ENCODE data around the gene PHF8. TPM values are rescaled to one million over a fixed set of nuclear protein-coding genes. Genes with fewer than 3 reads are reported as not detected.

The PHF8 gene
- total RNA-seq, 1 experiment from 2014 or later = 29.6 TPM

GRCh38 chrX:54030329-54030728 is 13.9 kb downstream of the PHF8 start:
- CTCF ChIA-PET = no interaction called here
- no peak for DNase-seq (ENCODE audit: low spot score)
- POLR2A ChIA-PET = interaction anchor here (0.8 kb wide), 1 partner anchor 14 kb away, joined by 3 read pairs; the partner anchor contains the start of gene PHF8
- H3K4me1 Mint-ChIP-seq = peaks cover 6% of the 10 kb centered on the region
- H3K27ac Mint-ChIP-seq = no peak overlapping the region; the same call in 1 of the 2 replicates
- TF ChIP-seq CREB1 (CRISPR knock-in tag; IDR thresholded peaks at IDR 0.05) (no peak), SP1 (CRISPR knock-in tag; conservative IDR thresholded peaks at IDR 0.05) (no peak), ATF1 (CRISPR knock-in tag; IDR thresholded peaks at IDR 0.05) (no peak), SMAD3 (CRISPR knock-in tag; IDR thresholded peaks at IDR 0.05; ENCODE audit: borderline replicate concordance) (no peak), FOXK1 (CRISPR knock-in tag; IDR thresholded peaks at IDR 0.05) (no peak), RELA (CRISPR knock-in tag; IDR thresholded peaks at IDR 0.05; ENCODE audit: borderline replicate concordance) (no peak), ELF4 (CRISPR knock-in tag; IDR thresholded peaks at IDR 0.05; ENCODE audit: low read depth) (no peak), OVOL2 (CRISPR knock-in tag; IDR thresholded peaks at IDR 0.05; ENCODE audit: borderline replicate concordance) (no peak), CDX4 (CRISPR knock-in tag; IDR thresholded peaks at IDR 0.05; ENCODE audit: borderline replicate concordance) (no peak), ZMAT4 (CRISPR knock-in tag; IDR thresholded peaks at IDR 0.05) (no peak), ATF6 (CRISPR knock-in tag; IDR thresholded peaks at IDR 0.05) (no peak), EMX1 (CRISPR knock-in tag; IDR thresholded peaks at IDR 0.05) (no peak), STAT6 (CRISPR knock-in tag; conservative IDR thresholded peaks at IDR 0.05; ENCODE audit: low read depth) (no peak), JUN (CRISPR knock-in tag; IDR thresholded peaks at IDR 0.05) (no peak), ERG (CRISPR knock-in tag; IDR thresholded peaks at IDR 0.05) (no peak), ZNF425 (CRISPR knock-in tag; conservative IDR thresholded peaks at IDR 0.05) (no peak), USF1 (CRISPR knock-in tag; IDR thresholded peaks at IDR 0.05) (no peak)
- H3K9me3 Mint-ChIP-seq = no peaks in the 10 kb centered on the region
- no peaks in the 10 kb centered on the region for H3K27me3 Mint-ChIP-seq (ENCODE audit: low read depth)
- H3K4me3 Mint-ChIP-seq = no peak overlapping the region
- peaks cover 24% of the 10 kb centered on the region for H3K36me3 Mint-ChIP-seq
- no peak for ATAC-seq

Data from WTC11 (cell line).